GM15510 (cell line): ENCODE data around the gene MKI67.

ENCODE experiments used
- POLR2A ChIP-seq: IDR thresholded peaks from 3 replicates; pipeline ENCODE4 v1.6.1; 2011; ENCODE audit warnings: borderline replicate concordance; ENCODE audit not compliant: insufficient read length; ENCODE audit errors: extremely low read depth

MKI67 gene

GRCh38 chr10:128122931-128123330, 3.3 kb downstream of the MKI67 start:
- TF ChIP-seq POLR2A: no peak

GRCh38 chr10:128121750-128122412, 4.3 kb downstream of the MKI67 start:
- TF ChIP-seq POLR2A: no peak

- TF ChIP-seq POLR2A: no peak
Observed at GRCh38 chr10:128116851-128117615, 9.2 kb downstream of the MKI67 start.

GRCh38 chr10:128116187-128116586, 10.0 kb downstream of the MKI67 start:
- no peak for TF ChIP-seq POLR2A

- TF ChIP-seq POLR2A: no peak
Observed at GRCh38 chr10:128115356-128115755, 10.9 kb downstream of the MKI67 start.

- TF ChIP-seq POLR2A: no peak
Observed at GRCh38 chr10:128114901-128115300, 11.3 kb downstream of the MKI67 start.

- no peak for TF ChIP-seq POLR2A
Observed at GRCh38 chr10:128113026-128113425, 13.2 kb downstream of the MKI67 start.

- no peak for TF ChIP-seq POLR2A
Observed at GRCh38 chr10:128111696-128112095, 14.5 kb downstream of the MKI67 start.

GRCh38 chr10:128110339-128110738, 15.9 kb downstream of the MKI67 start:
- no peak for TF ChIP-seq POLR2A

- no peak for TF ChIP-seq POLR2A
Observed at GRCh38 chr10:128109707-128110106, 16.5 kb downstream of the MKI67 start.

GRCh38 chr10:128105383-128105782, 20.8 kb downstream of the MKI67 start:
- TF ChIP-seq POLR2A: no peak

GRCh38 chr10:128103229-128103714, 23.0 kb downstream of the MKI67 start:
- TF ChIP-seq POLR2A: no peak

- TF ChIP-seq POLR2A: no peak
Observed at GRCh38 chr10:128102480-128103228, 23.6 kb downstream of the MKI67 start.

GRCh38 chr10:128101901-128102300, 24.3 kb downstream of the MKI67 start:
- TF ChIP-seq POLR2A: no peak

- no peak for TF ChIP-seq POLR2A
Observed at GRCh38 chr10:128099901-128100300, 26.3 kb downstream of the MKI67 start.
